HG03064 (cell line): Measurements from ENCODE around the gene LRRN2.

Experiments used
- ATAC-seq: cut with Tn5 transposase; IDR thresholded peaks from one replicate; pipeline ENCODE4 v1.9.1; 2021; ENCODE audit warnings: low read depth; ENCODE audit not compliant: unreplicated experiment

The LRRN2 gene

GRCh38 chr1:204607910-204608309 lies 77.6 kb downstream of the LRRN2 start:
- ATAC-seq = no peak

- ATAC-seq = no peak
Observed at GRCh38 chr1:204605791-204606190, 79.7 kb downstream of the LRRN2 start.

DNA sequence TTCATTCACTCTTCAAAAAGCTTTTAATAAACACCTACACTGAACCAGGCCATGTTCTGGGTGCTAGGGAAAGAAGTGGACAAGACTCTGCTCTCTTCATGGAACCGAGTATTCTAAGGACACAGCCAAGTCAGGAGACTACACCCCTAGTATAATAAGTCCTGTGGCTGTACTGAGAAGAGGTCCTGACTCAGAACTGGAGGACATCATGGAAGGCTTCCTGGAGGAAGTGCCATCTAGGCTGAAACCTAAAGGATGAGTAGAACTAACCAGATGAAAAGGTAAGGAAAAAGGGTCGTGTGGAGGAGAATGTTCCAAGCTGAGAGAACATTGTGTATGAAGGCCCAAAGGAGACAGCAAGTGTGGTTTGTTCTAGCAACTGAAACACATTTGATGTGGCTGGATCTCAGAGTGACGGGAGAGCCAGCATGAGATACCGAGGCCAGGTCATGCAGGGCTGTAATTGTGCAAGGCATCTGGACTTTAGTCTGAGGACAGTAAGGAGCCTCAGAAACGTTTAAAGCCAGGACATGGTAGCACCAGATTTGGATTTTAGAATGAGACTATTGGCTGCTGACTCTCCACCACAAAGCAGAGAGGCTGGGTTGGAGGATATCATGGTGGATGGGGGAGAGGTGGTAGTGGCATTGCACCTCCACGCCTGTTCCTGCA lies 82.5 kb downstream of the LRRN2 start:
- ATAC-seq = no peak

DNA sequence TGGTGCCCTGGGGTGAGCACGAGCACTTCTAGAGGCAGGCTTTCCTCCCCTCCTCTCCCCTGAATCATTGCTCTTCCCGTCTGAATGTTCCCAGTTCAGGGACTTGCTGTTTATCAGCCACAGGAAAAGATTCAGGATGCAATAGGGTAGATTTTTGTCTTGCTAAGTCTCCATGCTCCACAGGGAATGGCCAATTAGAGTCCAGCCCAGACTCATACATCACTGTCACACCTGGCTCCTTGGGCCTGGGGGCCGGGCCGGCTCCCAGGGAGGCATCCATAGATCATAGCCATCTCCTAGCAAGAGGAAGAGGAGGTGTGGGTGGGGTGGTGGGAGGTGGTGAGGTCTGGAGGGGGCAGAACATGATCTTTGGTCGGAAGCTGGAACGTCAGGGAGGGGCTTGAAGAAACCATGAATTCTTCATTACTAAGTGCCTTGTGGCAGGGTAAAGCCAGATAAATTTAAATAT lies 83.4 kb downstream of the LRRN2 start:
- ATAC-seq = no peak

DNA sequence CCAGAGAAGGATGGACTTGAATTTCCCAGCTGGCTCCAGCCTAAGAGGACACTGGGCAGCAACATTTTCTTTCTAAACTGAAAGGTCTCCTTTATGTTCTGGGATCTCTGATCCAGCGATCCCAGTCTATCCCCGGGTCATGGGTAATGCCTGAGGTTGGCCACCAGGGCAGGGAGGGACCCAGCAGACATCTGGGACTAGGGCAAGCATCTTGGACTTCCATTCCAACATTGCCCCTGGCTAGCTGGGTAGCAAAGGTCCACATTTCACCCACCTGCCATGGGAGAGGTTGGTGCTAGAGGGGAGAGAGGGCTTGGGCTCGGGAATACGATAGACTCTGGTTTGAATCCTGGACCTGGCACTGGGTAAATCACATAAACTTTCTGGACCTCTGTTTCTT lies 84.6 kb downstream of the LRRN2 start:
- no peak for ATAC-seq

DNA sequence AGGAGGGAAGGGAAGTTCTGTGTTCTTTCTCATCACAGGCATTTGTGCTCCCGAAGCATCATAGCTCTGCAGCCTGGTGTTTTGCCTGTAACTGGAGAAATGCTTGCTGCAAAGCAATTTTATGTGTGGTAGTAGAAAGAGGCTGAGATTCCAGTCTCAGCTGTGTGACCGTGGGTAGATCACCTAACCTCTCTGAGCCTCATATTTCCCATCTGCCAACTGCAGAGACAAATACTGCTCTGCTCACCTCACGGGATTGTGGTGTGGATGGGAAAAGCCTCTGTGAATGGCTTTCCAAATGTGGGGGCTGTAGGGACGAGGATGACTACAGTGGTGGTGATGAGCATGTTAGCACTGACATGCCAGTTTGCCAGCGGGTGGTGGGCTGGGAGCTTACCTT lies 85.3 kb downstream of the LRRN2 start:
- no peak for ATAC-seq

DNA sequence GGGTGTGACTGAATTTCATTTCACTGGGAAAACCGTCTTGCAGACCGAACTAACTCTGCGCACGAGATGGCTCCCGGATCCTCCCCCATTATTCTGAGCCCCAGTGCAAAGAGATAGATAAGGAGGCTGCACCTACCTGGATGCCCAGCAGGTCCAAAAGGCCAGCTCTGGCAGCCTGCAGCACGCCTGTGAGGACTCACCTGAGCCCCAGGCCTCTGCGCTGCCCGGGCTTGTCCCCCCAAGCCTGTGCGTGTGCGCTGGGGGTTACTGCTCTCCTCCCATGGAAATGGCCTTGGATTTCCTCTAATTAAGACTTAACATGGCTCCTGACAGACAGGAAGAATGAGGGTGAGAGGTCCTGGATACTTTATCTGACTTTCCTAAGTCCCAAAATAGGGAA lies 85.9 kb downstream of the LRRN2 start:
- no peak for ATAC-seq

- ATAC-seq = no peak
Observed at GRCh38 chr1:204599098-204599497, 86.4 kb downstream of the LRRN2 start.

DNA sequence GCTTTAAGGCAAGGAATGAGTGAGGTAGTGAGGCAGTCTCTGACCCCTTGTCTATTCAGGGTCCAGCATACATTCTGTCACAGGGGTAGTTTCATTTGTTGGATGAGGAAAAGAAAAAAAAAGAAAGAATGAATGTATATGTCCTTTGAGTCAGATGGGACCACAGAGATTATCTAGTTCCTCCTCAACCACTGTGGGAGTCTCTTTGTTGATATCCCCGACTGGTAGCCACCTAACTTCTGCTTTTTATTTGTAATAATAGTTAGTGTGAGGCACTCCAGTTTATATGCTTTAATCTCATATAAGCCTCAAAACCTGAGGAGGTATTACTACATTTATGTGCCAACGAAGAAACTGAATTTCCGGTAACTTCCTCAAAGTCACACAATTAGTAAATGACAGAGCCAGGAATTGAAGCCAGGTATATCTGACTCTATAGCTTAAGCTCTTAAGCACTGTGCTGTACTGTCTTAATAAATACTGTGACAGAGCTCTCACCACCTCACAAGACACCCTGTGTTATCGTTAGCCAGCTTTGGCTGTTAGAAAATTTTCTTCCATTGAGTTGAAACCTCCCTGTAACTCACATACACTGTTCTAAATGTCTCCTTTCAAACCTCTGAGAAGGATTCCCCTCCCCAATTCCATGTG lies 87.1 kb downstream of the LRRN2 start:
- ATAC-seq = no peak

GRCh38 chr1:204592246-204592948 lies 93.1 kb downstream of the LRRN2 start:
- ATAC-seq = no peak

GRCh38 chr1:204591473-204592090 lies 94.0 kb downstream of the LRRN2 start:
- ATAC-seq = no peak

GRCh38 chr1:204589409-204590038 lies 96.0 kb downstream of the LRRN2 start:
- no peak for ATAC-seq

DNA sequence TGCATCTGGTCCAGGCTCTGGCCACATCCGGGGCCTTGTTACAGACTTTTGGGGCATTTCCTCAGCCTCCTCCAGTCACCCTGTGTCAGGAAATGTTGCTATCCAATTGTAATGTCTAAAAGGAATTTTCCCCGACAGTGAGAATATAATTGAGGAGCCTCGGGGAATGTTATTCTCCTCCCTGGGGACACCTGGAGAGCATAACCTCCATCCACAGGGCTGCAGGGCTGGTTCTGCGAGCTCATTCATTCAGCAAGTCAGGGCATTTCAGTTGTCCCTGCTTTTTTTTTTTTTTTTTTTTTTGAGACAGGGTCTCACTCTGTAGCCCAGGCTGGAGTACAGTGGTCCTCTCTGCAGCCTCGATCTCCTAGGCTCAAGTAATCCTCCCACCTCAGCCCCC lies 96.7 kb downstream of the LRRN2 start:
- no peak for ATAC-seq

GRCh38 chr1:204587621-204588020 lies 97.9 kb downstream of the LRRN2 start:
- no peak for ATAC-seq

DNA sequence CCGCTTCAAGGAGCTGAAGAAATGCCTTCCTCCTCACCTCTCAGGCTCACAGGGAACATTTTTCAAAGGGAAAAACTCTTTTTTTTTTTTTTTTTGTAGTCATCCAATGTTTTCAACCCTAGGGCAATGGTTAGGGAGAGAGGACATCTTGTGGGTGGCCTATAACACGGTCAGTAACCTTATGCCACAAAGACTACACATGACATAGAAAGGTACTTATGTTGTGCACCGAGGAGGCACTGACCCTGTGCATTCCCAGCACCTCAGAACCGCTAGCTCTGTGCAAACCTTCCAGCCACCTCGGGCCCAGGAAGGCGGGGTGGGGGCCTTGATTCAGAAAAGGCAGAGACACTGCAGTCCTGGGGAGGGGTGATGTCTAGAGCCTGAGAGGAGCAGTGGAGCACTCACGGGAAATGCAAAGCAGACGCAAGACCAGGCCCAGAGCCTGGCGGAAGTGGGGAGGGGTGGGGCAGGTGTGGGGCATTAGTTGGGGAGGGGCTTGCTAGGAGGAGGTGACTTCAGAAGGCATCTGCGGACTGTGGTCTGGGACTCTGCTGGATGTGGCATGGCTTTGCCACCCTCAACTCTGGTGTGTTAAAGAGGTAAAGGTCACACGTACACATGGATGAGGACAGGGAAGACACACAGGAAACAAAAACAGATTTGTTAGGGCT lies 100.7 kb downstream of the LRRN2 start:
- no peak for ATAC-seq

DNA sequence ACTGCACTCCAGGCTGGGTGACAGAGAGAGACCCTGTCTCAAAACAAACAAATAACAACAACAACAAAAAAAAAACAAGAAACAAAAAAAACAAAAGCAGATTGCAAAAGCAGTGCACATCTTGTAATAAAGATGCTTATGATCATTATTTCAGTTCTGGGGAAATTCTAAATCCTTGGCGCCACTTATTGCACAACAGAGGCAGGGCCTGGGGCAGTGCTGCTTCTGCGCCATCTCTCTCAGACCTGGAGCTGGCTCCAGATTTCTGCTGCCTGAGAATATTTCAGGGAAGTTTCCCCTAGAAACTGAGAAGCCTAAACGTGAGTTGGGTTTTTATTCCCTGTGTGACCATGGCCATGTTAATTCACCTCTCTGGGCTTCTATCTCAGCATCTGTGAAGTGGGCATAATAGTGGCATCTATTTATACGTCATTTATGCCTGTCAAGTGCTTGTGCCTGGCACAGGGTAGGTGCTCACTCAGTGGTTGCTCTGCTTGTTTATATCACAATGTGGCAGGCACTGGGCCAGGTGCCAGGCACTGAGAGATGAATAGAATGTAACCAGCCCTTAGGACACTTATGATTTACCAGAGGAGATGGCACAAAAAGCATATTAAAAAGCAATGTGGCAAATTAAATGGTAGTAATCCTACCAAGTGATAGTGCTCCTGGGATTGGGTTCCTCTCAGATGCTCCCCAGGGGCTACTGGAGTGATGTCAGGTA lies 101.5 kb downstream of the LRRN2 start:
- ATAC-seq = no peak

DNA sequence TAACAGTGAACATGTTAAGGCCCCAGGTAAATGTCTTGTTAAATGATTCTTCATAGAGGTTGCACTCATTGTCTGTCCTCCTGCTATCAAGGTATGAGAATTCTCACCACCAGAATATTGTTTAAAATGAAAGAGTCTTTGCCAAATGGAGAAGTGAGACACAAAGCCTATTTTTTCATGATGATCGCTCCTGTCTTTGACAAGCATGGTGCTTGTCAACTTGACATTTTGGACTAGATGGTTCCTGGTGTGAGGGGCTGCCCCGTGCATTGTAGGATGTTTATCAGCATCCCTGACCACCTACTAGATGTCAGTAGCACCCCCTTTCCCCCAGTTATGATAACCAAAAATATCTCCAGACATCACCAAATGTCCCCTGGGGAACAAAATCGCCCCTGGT lies 103.8 kb downstream of the LRRN2 start:
- ATAC-seq = no peak

- ATAC-seq = no peak
Observed at GRCh38 chr1:204580862-204581261, 104.7 kb downstream of the LRRN2 start.

- no peak for ATAC-seq
Observed at GRCh38 chr1:204579681-204580080, 105.9 kb downstream of the LRRN2 start.
